Measurements from ENCODE around the gene SLC12A7. TPM values are rescaled to one million over a fixed set of nuclear protein-coding genes. Genes with fewer than 3 reads are reported as not detected.

Gene SLC12A7
- total RNA-seq, 2 donors from 2014 or later = 58.9 to 61.6 TPM

- no peaks in the 10 kb centered on the region for H3K4me1 Mint-ChIP-seq
These were observed 74.0 kb downstream of the SLC12A7 start for GRCh38 chr5:1037671-1038416.

GRCh38 chr5:1037123-1037670, 74.7 kb downstream of the SLC12A7 start:
- no peaks in the 10 kb centered on the region for H3K9me3 ChIP-seq (ENCODE audit: control insufficient read depth, low read length)
- Mint-ChIP-seq H3K27ac (no peak overlapping the region), H3K9me3 (peaks cover 29% of the 10 kb centered on the region), H3K4me1 (no peaks in the 10 kb centered on the region), H3K27me3 (ENCODE audit: insufficient read depth) (no peaks in the 10 kb centered on the region), H3K4me3 (no peak overlapping the region), H3K36me3 (ENCODE audit: low read depth) (peaks cover 32% of the 10 kb centered on the region)
- no peak overlapping the region for H3K9ac ChIP-seq (ENCODE audit: extremely low read depth, low read length, poor library complexity, severe bottlenecking)
- 85 to 87% methylated on average over 6 to 16 of the region's 16 CpGs for WGBS, 2 experiments (ENCODE audit: insufficient coverage in 1 of 2, insufficient read length in 1 of 2)
- H3K4me3 ChIP-seq (ENCODE audit: low read length) = no peak overlapping the region
- H3K36me3 ChIP-seq (ENCODE audit: control insufficient read depth, insufficient read depth, low read length) = no peaks in the 10 kb centered on the region
- no peak for DNase-seq
- no peak for TF ChIP-seq CTCF (conservative IDR thresholded peaks at IDR 0.05)
- no peaks in the 10 kb centered on the region for H3K27me3 ChIP-seq (ENCODE audit: control insufficient read depth, insufficient read depth, low read length, poor library complexity, severe bottlenecking)
- H3K4me1 ChIP-seq (ENCODE audit: control insufficient read depth, insufficient read depth, low read length) = no peaks in the 10 kb centered on the region
- H3K27ac ChIP-seq (ENCODE audit: low read depth, low read length) = no peak overlapping the region

More at GRCh38 chr5:1037671-1038416, 74.0 kb downstream of the SLC12A7 start:
- no peak overlapping the region for H3K4me3 Mint-ChIP-seq
- H3K27ac Mint-ChIP-seq = no peak overlapping the region
- no peak overlapping the region for H3K27ac ChIP-seq (ENCODE audit: low read depth, low read length)
- no peak overlapping the region for H3K4me3 ChIP-seq (ENCODE audit: low read length)
- no peaks in the 10 kb centered on the region for H3K4me1 ChIP-seq (ENCODE audit: control insufficient read depth, insufficient read depth, low read length)
- H3K27me3 ChIP-seq (ENCODE audit: control insufficient read depth, insufficient read depth, low read length, poor library complexity, severe bottlenecking) = no peaks in the 10 kb centered on the region
- no peak for DNase-seq
- TF ChIP-seq CTCF (conservative IDR thresholded peaks at IDR 0.05) = no peak
- H3K9me3 ChIP-seq (ENCODE audit: control insufficient read depth, low read length) = no peaks in the 10 kb centered on the region
- no peak overlapping the region for H3K9ac ChIP-seq (ENCODE audit: extremely low read depth, low read length, poor library complexity, severe bottlenecking)
- no peaks in the 10 kb centered on the region for H3K27me3 Mint-ChIP-seq (ENCODE audit: insufficient read depth)
- H3K9me3 Mint-ChIP-seq = peaks cover 35% of the 10 kb centered on the region
- H3K36me3 ChIP-seq (ENCODE audit: control insufficient read depth, insufficient read depth, low read length) = no peaks in the 10 kb centered on the region
- peaks cover 32% of the 10 kb centered on the region for H3K36me3 Mint-ChIP-seq (ENCODE audit: low read depth)
- WGBS, 2 experiments (ENCODE audit: insufficient coverage in 1 of 2, insufficient read length in 1 of 2) = 94 to 96% methylated on average over 21 to 43 of the region's 43 CpGs

- no peaks in the 10 kb centered on the region for H3K36me3 ChIP-seq (ENCODE audit: control insufficient read depth, insufficient read depth, low read length)
- H3K9me3 ChIP-seq (ENCODE audit: control insufficient read depth, low read length) = no peaks in the 10 kb centered on the region
- H3K27me3 ChIP-seq (ENCODE audit: control insufficient read depth, insufficient read depth, low read length, poor library complexity, severe bottlenecking) = no peaks in the 10 kb centered on the region
- no peaks in the 10 kb centered on the region for H3K4me1 Mint-ChIP-seq
- H3K4me3 ChIP-seq (ENCODE audit: low read length) = no peak overlapping the region
- H3K4me3 Mint-ChIP-seq = no peak overlapping the region
- WGBS, 2 experiments (ENCODE audit: insufficient coverage in 1 of 2, insufficient read length in 1 of 2) = 93 to 99% methylated on average over 14 to 21 of the region's 22 CpGs
- no peak overlapping the region for H3K9ac ChIP-seq (ENCODE audit: extremely low read depth, low read length, poor library complexity, severe bottlenecking)
- H3K27me3 Mint-ChIP-seq (ENCODE audit: insufficient read depth) = no peaks in the 10 kb centered on the region
- no peak overlapping the region for H3K27ac ChIP-seq (ENCODE audit: low read depth, low read length)
- H3K9me3 Mint-ChIP-seq = peaks cover 23% of the 10 kb centered on the region
- no peak for TF ChIP-seq CTCF (conservative IDR thresholded peaks at IDR 0.05)
- no peak for DNase-seq
- no peak overlapping the region for H3K27ac Mint-ChIP-seq
- H3K4me1 ChIP-seq (ENCODE audit: control insufficient read depth, insufficient read depth, low read length) = no peaks in the 10 kb centered on the region
- H3K36me3 Mint-ChIP-seq (ENCODE audit: low read depth) = peaks cover 32% of the 10 kb centered on the region
These were observed 75.2 kb downstream of the SLC12A7 start for GRCh38 chr5:1036504-1037122.

All from endodermal cell (in vitro differentiated cells).